Measurements from ENCODE around the gene AGMAT. TPM values are rescaled to one million over a fixed set of nuclear protein-coding genes. Genes with fewer than 3 reads are reported as not detected.

The AGMAT gene
- total and polyA plus RNA-seq, 4 experiments from 2014 or later, result 3.3 to 7.1 (median 4.9) TPM

DNA sequence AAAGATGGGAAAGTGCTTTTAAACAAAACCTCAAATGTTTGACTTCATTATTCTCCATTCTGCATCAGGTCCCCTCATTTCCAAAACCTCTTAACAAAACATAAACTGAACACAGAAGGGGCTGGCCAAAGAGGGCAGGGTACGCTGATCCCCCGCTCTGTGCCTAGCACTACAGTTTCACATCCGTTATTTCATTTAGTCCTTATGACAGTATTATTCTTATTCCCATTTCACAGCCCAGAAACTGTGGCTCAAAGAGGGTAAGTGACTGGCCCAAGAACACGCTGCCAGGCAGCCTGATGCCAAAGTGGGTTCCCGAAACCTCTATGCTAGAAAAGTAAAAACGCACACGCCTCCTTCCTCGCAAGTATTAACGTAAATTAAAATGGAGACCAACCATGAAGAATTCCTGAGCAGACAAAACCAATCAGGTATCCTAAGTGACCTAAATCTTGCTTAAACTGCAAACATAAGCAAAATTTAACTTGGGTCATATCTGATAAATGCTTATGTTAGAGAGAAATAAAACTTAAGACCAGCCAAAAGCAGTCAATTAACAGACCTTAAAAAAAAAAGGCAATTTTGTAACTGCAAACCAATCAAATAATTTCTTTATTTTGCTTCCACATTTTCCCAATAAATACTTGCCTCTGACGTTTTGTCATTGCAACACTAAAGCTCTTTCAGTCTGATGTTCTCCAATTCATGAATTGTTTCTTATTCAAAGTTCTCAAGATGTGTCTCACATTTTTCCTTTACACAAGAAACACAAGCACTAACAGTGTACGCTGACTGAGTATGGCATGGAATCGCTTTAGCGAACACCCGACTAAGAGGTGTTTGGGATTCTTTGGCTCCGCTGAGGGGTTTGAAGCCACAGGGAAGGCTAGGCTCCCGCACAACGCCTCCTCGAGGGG, 61.5 kb downstream of the AGMAT start:
- Mint-ChIP-seq H3K27me3 (no peaks in the 10 kb centered on the region), H3K4me1 (peaks cover 31 to 60% (median 48%) of the 10 kb centered on the region in 4 donors), H3K27ac (peak overlapping the region; percentile 86 to 100 (median 100)), H3K4me3 (peak overlapping the region; percentile 85 to 97 (median 94)), H3K9me3 (no peaks in the 10 kb centered on the region), H3K36me3 (peaks cover under 1 to 6% of the 10 kb centered on the region in 2 donors)
- Histone ChIP-seq H3K36me3 (ENCODE audit: insufficient read depth, low read length) (no peaks in the 10 kb centered on the region), H3K4me1 (ENCODE audit: insufficient read depth, low read length) (peaks cover 43% of the 10 kb centered on the region), H3K27me3 (ENCODE audit: insufficient read depth, low read length) (no peaks in the 10 kb centered on the region), H3K27ac (ENCODE audit: low read depth, low read length) (peak overlapping the region; percentile 71), H3K9me3 (ENCODE audit: control insufficient read depth in 1 of 2, low read length in 2 of 2) (no peaks in the 10 kb centered on the region), H3K4me3 (ENCODE audit: low read length in 2 of 2) (peak overlapping the region; percentile 32 to 44)
- no peak for DNase-seq
- intact Hi-C loops (cut with micrococcal nuclease), result loop anchor here (1.0 to 10.0 kb wide), 6 partner anchors 56 to 1911 kb away; partner anchors contain the start of genes RCC2, SDHB and ZBTB17
- ChIA-PET POLR2A (ENCODE audit: partially characterized antibody) (interaction anchor here (1.2 to 1.3 kb wide), 3 partner anchors 95 to 311 kb away, joined by 3 to 6 read pairs (median 4); no protein-coding TSS in a partner anchor), CTCF (ENCODE audit: partially characterized antibody) (interaction anchor here (1.0 kb wide), 1 partner anchor 9 kb away, joined by 3 read pairs; no protein-coding TSS in a partner anchor)

DNA sequence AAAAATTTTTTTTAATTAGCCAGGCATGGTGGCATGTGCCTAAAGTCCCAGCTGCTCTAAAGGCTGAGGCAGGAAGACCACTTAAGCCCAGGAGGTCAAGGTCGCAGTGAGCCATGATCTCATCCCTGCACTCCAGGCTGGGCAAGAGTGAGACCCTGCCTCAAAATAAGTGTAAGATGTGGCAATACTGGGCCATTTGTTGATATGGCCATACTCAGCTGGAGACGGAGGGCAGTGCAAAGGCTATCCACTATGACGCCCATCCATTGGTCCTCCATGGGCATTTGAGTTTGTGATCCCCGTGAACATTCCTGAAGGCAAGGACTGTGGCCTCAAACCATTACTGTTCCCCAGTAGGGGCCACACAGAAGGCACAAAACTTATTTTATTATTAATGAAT, 62.3 kb downstream of the AGMAT start:
- intact Hi-C loops (cut with micrococcal nuclease), result loop anchor here (10.0 kb wide), 3 partner anchors 452 to 1912 kb away; partner anchors contain the start of genes RCC2, SDHB and ZBTB17
- H3K9me3 Mint-ChIP-seq, result no peaks in the 10 kb centered on the region
- peaks cover 37% of the 10 kb centered on the region for H3K4me1 ChIP-seq (ENCODE audit: insufficient read depth, low read length)
- no peak overlapping the region for H3K4me3 ChIP-seq (ENCODE audit: low read length in 2 of 2)
- peaks cover 6 to 8% of the 10 kb centered on the region in 2 donors for H3K36me3 Mint-ChIP-seq
- no peak overlapping the region for H3K4me3 Mint-ChIP-seq
- H3K27ac Mint-ChIP-seq, result peak overlapping the region in 3 of 7 donors; percentile 3 to 86 (median 48)
- H3K36me3 ChIP-seq (ENCODE audit: insufficient read depth, low read length), result no peaks in the 10 kb centered on the region
- peaks cover 27 to 58% (median 42%) of the 10 kb centered on the region in 4 donors for H3K4me1 Mint-ChIP-seq
- no peaks in the 10 kb centered on the region for H3K27me3 Mint-ChIP-seq
- H3K27me3 ChIP-seq (ENCODE audit: insufficient read depth, low read length), result no peaks in the 10 kb centered on the region
- CTCF ChIA-PET (ENCODE audit: partially characterized antibody), result interaction anchor here (1.0 kb wide), 1 partner anchor 9 kb away, joined by 3 read pairs; no protein-coding TSS in a partner anchor
- no peak for DNase-seq
- H3K9me3 ChIP-seq (ENCODE audit: control insufficient read depth in 1 of 2, low read length in 2 of 2), result no peaks in the 10 kb centered on the region
- H3K27ac ChIP-seq (ENCODE audit: low read depth, low read length), result no peak overlapping the region
- POLR2A ChIA-PET (ENCODE audit: partially characterized antibody), result no interaction called here

Other genes starting within 250 kb of the AGMAT start
- gene EFHD2, start 175.2 kb downstream of the AGMAT start, total RNA-seq, result 10 to 100 TPM; 46.4 to 50.3 TPM
- 10 to 100 TPM; 58.4 to 66.7 TPM for gene EFHD2, start 175.2 kb downstream of the AGMAT start, polyA plus RNA-seq
- under 1 TPM in 1 of 2 experiments, not detected in 1; 0.17 TPM for gene CTRC, start 146.6 kb downstream of the AGMAT start, total RNA-seq
- gene CTRC, start 146.6 kb downstream of the AGMAT start, polyA plus RNA-seq, result not detected
- gene CELA2A, start 128.3 kb downstream of the AGMAT start, total RNA-seq, result not detected
- not detected for gene CELA2A, start 128.3 kb downstream of the AGMAT start, polyA plus RNA-seq
- not detected for gene CELA2B, start 108.9 kb downstream of the AGMAT start, total RNA-seq
- gene CELA2B, start 108.9 kb downstream of the AGMAT start, polyA plus RNA-seq, result not detected
- 10 to 100 TPM; 11.3 to 11.7 TPM for gene CASP9, start 60.8 kb downstream of the AGMAT start, total RNA-seq
- gene CASP9, start 60.8 kb downstream of the AGMAT start, polyA plus RNA-seq, result 1 to 10 TPM; 8.3 to 8.6 TPM
- gene DNAJC16, start 58.2 kb downstream of the AGMAT start, total RNA-seq, result 10 to 100 TPM; 29.6 to 31.0 TPM
- gene DNAJC16, start 58.2 kb downstream of the AGMAT start, polyA plus RNA-seq, result 1 to 10 TPM; 5.1 to 8.2 TPM
- 10 to 100 TPM; 46.2 to 47.6 TPM for gene DDI2, start 32.4 kb upstream of the AGMAT start, total RNA-seq
- gene DDI2, start 32.4 kb upstream of the AGMAT start, polyA plus RNA-seq, result 1 to 10 TPM; 1.0 to 5.2 TPM
- 10 to 100 TPM; 53.1 to 59.8 TPM for gene PLEKHM2, start 99.3 kb upstream of the AGMAT start, total RNA-seq
- 1 to 10 TPM; 2.0 to 8.8 TPM for gene PLEKHM2, start 99.3 kb upstream of the AGMAT start, polyA plus RNA-seq
- gene SLC25A34, start 151.2 kb upstream of the AGMAT start, total RNA-seq, result 1 to 10 TPM; 2.2 to 4.2 TPM
- gene SLC25A34, start 151.2 kb upstream of the AGMAT start, polyA plus RNA-seq, result under 1 TPM in 1 of 2 donors, not detected in 1; 0.08 TPM
- not detected for gene TMEM82, start 157.4 kb upstream of the AGMAT start, total RNA-seq
- gene TMEM82, start 157.4 kb upstream of the AGMAT start, polyA plus RNA-seq, result not detected
- not detected for gene FBLIM1, start 173.7 kb upstream of the AGMAT start, total RNA-seq
- gene FBLIM1, start 173.7 kb upstream of the AGMAT start, polyA plus RNA-seq, result not detected
- 1 to 10 TPM; 1.2 to 1.7 TPM for gene UQCRHL, start 222.6 kb upstream of the AGMAT start, total RNA-seq
- 1 to 10 TPM in 1 of 2 donors, under 1 TPM in 1; 0.26 to 1.1 TPM for gene UQCRHL, start 222.6 kb upstream of the AGMAT start, polyA plus RNA-seq

Measured in CD4-positive, alpha-beta memory T cell (primary cell).